Stimulated activated naive B cell treated with anti-CD40 and anti-IgM and Interleukin-4, amounts not matched to agents 10 μg/mL and 1 μg/mL and 100 μg/mL, for 72 hours (primary cell): Measurements from ENCODE around the gene NHEJ1.
A peak's percentile ranks its signal among the peaks of the same experiment; 100 is the strongest.

ENCODE experiments used
- ATAC-seq, 2 donors: fragments of 150-1000 bp; cut with Tn5 transposase; replicated peaks; 2 replicates each; pipeline ENCODE4 v1.10.0; 2021; ENCODE audit warnings: moderate library complexity in 1 of 2
- DNase-seq: peaks from one replicate; pipeline ENCODE4 v3.0.0; 2021
- H3K27ac Mint-ChIP-seq: one replicate; pipeline ENCODE4 v1.8.0; 2022; ENCODE audit warnings: mild to moderate bottlenecking, mixed read lengths
- H3K27me3 Mint-ChIP-seq, 2 donors: one replicate each; pipeline ENCODE4 v1.8.0; 2022; ENCODE audit warnings: mixed read lengths in 2 of 2
- H3K36me3 Mint-ChIP-seq, 2 donors: one replicate each; pipeline ENCODE4 v1.8.0; 2022; ENCODE audit warnings: mixed read lengths in 2 of 2, mild to moderate bottlenecking in 1 of 2
- H3K4me1 Mint-ChIP-seq, 2 donors: one replicate each; pipeline ENCODE4 v1.8.0; 2022; ENCODE audit warnings: mixed read lengths in 2 of 2, mild to moderate bottlenecking in 1 of 2
- H3K4me3 Mint-ChIP-seq, 2 donors: one replicate each; pipeline ENCODE4 v1.8.0; 2022; ENCODE audit warnings: mild to moderate bottlenecking in 2 of 2, mixed read lengths in 2 of 2, moderate library complexity in 1 of 2
- H3K9me3 Mint-ChIP-seq, 2 donors: one replicate each; pipeline ENCODE4 v1.8.0; 2022; ENCODE audit warnings: mixed read lengths in 2 of 2, mild to moderate bottlenecking in 1 of 2

The NHEJ1 gene

DNA sequence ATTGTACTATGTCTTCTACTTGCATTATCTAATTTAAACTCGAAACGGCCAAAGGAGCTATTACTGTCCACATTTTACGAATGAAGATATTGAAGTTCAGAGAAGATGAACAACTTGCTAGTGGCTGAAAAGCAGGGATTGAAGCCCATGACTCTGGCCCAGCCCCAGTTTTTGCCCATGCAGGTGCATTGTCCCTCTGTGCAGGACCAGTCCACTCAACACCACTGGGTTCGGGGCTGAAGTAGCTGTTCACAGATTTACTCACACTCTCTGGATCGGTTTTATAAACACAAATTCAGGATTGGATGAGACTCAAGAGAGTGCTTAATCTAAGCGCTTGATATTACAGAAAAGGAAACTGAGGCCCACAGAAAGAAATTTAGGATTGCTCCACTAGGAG, 98.5 kb downstream of the NHEJ1 start:
- Mint-ChIP-seq H3K27me3 (peaks cover 44 to 58% of the 10 kb centered on the region in 2 donors), H3K9me3 (no peaks in the 10 kb centered on the region), H3K4me3 (no peak overlapping the region), H3K36me3 (no peaks in the 10 kb centered on the region), H3K4me1 (peaks cover 20 to 39% of the 10 kb centered on the region in 2 donors), H3K27ac (no peak overlapping the region)
- no peak for DNase-seq
- no peak for ATAC-seq

GRCh38 chr2:219060821-219061791, 99.5 kb downstream of the NHEJ1 start, which contains the start of gene IHH:
Gene IHH, minus strand, starts transcription at chr2:219060921. Its CDS starts 454 bp downstream, at chr2:219060467.
- no peaks in the 10 kb centered on the region for H3K36me3 Mint-ChIP-seq
- peaks cover 50 to 67% of the 10 kb centered on the region in 2 donors for H3K27me3 Mint-ChIP-seq
- H3K4me1 Mint-ChIP-seq = peaks cover 20 to 42% of the 10 kb centered on the region in 2 donors
- DNase-seq (no peak), ATAC-seq (no peak)
- no peaks in the 10 kb centered on the region for H3K9me3 Mint-ChIP-seq
- H3K4me3 Mint-ChIP-seq = peak within 1 kb of the TSS; percentile 67 to 78
- peak within 1 kb of the TSS; percentile 76 for H3K27ac Mint-ChIP-seq

DNA sequence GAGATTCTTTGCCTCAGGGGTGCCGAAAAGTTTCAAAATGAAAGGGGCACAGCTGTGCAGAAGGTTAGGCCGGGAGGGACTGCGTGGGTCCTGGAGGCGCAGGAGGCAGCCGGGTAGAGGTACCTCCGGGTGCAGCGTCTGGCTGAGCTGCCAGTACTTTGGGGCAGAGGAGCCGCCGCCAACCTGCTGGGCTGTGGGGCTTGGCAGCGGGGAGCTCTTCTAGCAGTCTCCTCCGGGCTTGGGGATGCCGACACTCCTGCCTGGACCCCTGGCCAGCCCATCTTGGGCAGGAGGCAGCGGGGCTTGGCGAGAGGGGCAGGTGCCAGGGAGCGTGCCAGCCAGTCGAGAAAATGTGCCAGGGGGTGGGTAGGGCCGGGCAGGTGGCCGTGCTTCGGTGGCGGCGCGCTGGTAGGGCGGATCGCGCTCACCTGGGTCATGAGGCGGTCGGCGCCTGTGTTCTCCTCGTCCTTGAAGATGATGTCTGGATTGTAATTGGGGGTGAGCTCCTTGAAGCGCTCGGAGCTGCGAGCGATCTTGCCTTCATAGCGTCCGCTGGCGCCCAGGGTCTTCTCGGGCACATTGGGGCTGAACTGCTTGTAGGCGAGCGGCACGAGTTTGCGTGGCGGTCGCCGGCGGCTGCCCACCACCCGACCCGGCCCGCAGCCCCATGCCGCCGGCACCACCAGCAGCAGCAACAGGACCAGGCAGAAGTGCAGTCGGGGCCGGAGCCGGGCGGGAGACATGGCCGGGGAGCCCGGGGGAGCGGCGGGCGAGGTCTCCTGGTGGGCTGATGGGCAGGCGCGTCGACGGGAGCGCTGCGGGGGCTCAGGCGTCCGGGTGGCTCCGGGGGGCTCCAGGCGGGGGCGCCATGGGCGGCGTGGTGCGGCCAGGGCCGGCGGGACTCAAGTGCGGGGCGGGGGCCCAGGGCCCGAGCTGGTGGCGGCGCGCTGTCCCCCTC, 100.6 kb downstream of the NHEJ1 start:
- peak overlapping the region; percentile 67 to 78 for H3K4me3 Mint-ChIP-seq
- H3K36me3 Mint-ChIP-seq = no peaks in the 10 kb centered on the region
- no peak for DNase-seq
- H3K27ac Mint-ChIP-seq = peak overlapping the region; percentile 76
- H3K4me1 Mint-ChIP-seq = peaks cover 20 to 42% of the 10 kb centered on the region in 2 donors
- no peaks in the 10 kb centered on the region for H3K9me3 Mint-ChIP-seq
- H3K27me3 Mint-ChIP-seq = peaks cover 56 to 78% of the 10 kb centered on the region in 2 donors
- no peak for ATAC-seq

DNA sequence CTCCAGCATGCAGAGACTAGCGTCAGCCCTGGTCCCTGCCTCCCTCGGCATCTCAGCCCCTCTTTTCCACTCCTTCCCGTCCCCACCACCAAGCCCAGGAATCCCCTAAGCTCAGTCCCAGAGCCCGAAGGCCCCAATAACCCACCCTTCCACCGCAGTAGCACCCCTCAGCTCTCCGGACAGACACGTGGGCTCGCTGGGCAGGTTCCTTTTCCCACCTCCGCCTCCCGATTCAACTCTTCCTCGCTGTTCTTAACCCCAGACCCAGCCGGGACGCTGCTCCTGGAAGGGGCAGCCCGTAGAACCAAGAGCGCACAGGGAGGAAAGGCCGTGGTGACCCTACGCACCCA, 101.3 kb downstream of the NHEJ1 start:
- Mint-ChIP-seq H3K4me1 (peaks cover 20 to 42% of the 10 kb centered on the region in 2 donors), H3K36me3 (no peaks in the 10 kb centered on the region), H3K4me3 (peak overlapping the region; percentile 67 to 78), H3K27me3 (peaks cover 60 to 85% of the 10 kb centered on the region in 2 donors), H3K27ac (peak overlapping the region; percentile 76), H3K9me3 (no peaks in the 10 kb centered on the region)
- DNase-seq (no peak), ATAC-seq (no peak)

- Mint-ChIP-seq H3K4me3 (peak overlapping the region; percentile 67 to 78), H3K4me1 (peaks cover 20 to 42% of the 10 kb centered on the region in 2 donors), H3K9me3 (no peaks in the 10 kb centered on the region), H3K27ac (no peak overlapping the region), H3K36me3 (no peaks in the 10 kb centered on the region), H3K27me3 (peaks cover 64 to 91% of the 10 kb centered on the region in 2 donors)
- ATAC-seq (no peak), DNase-seq (no peak)
Measured at GRCh38 chr2:219058541-219059374, 101.9 kb downstream of the NHEJ1 start.

GRCh38 chr2:219057709-219058540, 102.7 kb downstream of the NHEJ1 start:
- Mint-ChIP-seq H3K4me1 (peaks cover 20 to 42% of the 10 kb centered on the region in 2 donors), H3K36me3 (no peaks in the 10 kb centered on the region), H3K27ac (peak overlapping the region; percentile 65)

DNA sequence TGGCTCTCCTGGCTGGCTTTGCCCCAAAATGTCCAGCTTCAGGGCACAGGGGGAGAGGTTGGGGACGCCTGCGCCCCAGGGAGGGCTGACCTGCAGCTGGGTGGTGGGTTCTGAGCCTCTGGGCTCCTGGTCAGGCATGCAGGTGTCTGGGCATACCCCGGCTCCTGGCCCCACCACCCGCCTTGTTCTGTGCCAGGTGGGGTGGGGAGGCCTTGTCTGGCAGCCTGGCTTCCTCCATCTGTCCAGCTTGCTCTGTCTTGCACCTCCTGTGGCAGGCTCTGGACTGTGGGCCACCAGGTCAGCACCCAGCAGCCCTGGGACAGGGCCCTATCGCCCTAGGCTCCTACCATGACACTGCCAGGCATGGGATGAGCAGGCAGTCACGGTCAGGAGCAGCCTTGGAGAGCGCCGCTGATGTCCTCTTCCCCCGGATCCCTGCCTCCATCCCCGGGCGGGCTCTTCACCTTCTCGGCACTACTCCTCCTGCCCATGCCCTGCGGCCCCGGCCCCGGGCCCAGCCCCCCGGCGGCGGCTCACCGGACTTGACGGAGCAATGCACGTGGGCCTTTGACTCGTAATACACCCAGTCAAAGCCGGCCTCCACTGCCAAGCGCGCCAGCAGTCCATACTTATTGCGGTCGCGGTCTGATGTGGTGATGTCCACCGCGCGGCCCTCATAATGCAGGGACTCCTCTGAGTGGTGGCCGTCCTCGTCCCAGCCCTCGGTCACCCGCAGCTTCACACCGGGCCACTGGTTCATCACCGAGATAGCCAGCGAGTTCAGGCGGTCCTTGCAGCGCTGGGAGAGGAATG, 103.5 kb downstream of the NHEJ1 start:
- H3K27me3 Mint-ChIP-seq = peaks cover 52 to 82% of the 10 kb centered on the region in 2 donors
- no peak overlapping the region for H3K27ac Mint-ChIP-seq
- H3K4me1 Mint-ChIP-seq = peaks cover 20 to 42% of the 10 kb centered on the region in 2 donors
- ATAC-seq (no peak), DNase-seq (no peak)
- no peaks in the 10 kb centered on the region for H3K9me3 Mint-ChIP-seq
- peak overlapping the region in 1 of 2 donors; percentile 74 for H3K4me3 Mint-ChIP-seq
- no peaks in the 10 kb centered on the region for H3K36me3 Mint-ChIP-seq

More at GRCh38 chr2:219057709-219058540, 102.7 kb downstream of the NHEJ1 start:
- DNase-seq (peak; percentile 77), ATAC-seq (peak; percentile 94)
- H3K9me3 Mint-ChIP-seq = no peaks in the 10 kb centered on the region
- peak overlapping the region; percentile 74 to 76 for H3K4me3 Mint-ChIP-seq
- peaks cover 60 to 90% of the 10 kb centered on the region in 2 donors for H3K27me3 Mint-ChIP-seq

DNA sequence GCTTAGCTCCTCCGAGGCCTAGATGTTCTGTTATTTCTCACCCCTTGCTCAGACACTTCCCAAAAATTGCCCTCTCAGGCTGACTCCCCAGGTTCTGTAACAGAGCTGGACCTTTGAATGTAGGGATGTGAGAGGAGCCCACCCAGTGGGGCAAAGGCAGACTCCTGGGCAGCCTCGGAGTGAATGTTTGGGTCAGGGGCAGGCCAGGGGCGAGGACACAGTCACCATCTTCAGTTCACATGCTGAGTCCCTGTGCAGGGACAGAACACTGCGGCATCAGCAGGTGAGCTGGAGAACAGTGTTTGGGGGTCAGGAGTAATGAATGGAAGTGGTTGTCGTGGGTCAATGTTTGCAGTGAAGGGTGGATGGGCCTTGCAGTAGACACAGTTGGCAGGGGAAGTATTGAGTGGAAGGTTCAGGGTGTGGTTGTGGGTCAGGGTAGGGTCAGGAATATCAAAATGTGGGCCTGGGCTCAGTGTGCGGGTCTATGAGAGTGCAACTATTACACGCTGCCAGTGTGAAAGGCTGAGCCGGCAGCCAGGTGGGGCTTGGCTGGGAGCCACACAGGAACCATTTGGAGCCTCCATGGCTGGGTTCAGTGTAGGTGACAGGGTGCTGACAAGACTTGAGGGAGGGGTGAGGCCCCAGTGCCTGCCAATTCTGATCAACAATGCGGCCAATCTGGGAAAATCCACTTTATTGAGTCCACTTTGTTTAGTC, 104.3 kb downstream of the NHEJ1 start:
- peaks cover 50 to 81% of the 10 kb centered on the region in 2 donors for H3K27me3 Mint-ChIP-seq
- H3K4me1 Mint-ChIP-seq = peaks cover 18 to 39% of the 10 kb centered on the region in 2 donors
- H3K27ac Mint-ChIP-seq = no peak overlapping the region
- no peaks in the 10 kb centered on the region for H3K9me3 Mint-ChIP-seq
- ATAC-seq = no peak
- no peak for DNase-seq
- no peaks in the 10 kb centered on the region for H3K36me3 Mint-ChIP-seq
- H3K4me3 Mint-ChIP-seq = no peak overlapping the region

DNA sequence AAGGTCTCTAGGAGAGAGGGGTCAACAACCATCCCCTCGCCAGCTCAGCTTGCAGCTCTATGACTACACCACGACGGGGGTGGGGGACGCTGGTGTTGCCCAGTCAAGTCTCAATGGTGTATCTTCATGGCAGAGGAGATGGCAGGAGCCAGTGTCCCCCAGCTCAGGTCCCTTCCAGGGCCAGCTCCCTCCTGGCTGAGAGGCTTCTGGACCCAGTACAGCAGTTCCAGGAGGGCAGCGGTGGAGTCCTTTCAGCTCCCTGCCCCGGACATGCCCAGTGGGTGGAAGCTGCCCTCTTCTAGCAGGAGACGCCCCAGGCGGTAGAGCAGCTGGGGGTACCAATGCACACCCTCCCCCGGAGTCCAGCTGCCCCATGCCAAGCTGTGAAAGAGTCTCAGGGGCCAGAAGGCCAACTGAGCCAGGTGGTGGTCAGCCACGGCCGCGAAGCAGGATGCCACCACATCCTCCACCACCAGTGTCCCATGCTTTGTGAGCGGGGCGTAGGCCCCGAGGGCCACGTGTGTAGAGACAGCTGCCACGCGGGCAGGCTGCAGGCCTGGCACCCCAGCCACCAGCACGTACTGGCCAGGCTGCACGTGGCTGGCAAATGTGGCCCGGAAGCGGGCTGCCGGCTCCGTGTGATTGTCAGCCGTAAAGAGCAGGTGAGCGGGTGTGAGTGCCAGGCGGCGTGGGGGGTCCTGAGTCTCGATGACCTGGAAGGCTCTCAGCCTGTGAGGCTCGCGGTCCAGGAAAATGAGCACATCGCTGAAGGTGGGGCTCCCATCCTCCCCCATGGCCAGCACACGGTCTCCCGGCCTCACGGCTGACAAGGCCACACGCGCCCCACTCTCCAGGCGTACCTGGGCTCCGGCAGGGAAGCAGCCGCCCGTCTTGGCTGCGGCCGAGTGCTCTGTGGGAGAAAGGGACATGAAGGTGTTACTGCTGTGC, 105.4 kb downstream of the NHEJ1 start:
- no peaks in the 10 kb centered on the region for H3K9me3 Mint-ChIP-seq
- H3K27ac Mint-ChIP-seq = peak overlapping the region; percentile 25
- H3K27me3 Mint-ChIP-seq = peaks cover 59 to 87% of the 10 kb centered on the region in 2 donors
- ATAC-seq (no peak), DNase-seq (no peak)
- no peak overlapping the region for H3K4me3 Mint-ChIP-seq
- H3K4me1 Mint-ChIP-seq = peaks cover 16 to 34% of the 10 kb centered on the region in 2 donors
- H3K36me3 Mint-ChIP-seq = no peaks in the 10 kb centered on the region

DNA sequence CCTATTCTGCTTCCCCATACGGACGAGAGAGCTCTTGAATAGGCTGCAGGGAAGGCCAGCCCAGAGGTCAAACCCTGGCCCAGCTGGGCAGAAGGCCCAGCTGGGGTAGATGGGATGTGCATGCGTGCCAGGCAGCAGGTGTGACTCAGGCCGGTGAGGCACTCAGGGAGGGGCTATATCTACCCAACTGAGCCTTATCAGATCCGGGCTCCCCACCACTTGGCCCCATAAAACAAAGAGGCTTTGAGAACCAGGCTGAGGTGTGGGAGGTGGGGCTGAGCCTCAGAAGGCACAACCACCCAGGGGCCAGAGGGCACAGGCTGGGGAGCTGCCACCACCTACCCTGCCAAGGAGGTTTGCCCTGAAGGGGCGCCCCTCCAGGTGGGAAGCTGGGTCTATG, 111.3 kb downstream of the NHEJ1 start:
- no peak for ATAC-seq
- H3K36me3 Mint-ChIP-seq = no peaks in the 10 kb centered on the region
- peaks cover 56 to 75% of the 10 kb centered on the region in 2 donors for H3K27me3 Mint-ChIP-seq

More for the DNA sequence above, 111.3 kb downstream of the NHEJ1 start:
- no peak overlapping the region for H3K27ac Mint-ChIP-seq
- no peak overlapping the region for H3K4me3 Mint-ChIP-seq
- no peaks in the 10 kb centered on the region for H3K9me3 Mint-ChIP-seq
- no peak for DNase-seq
- no peaks in the 10 kb centered on the region for H3K4me1 Mint-ChIP-seq
